Spleen (tissue), 11 donors: ENCODE data around the gene OR2B2. TPM values are rescaled to one million over a fixed set of nuclear protein-coding genes. Genes with fewer than 3 reads are reported as not detected.

Experiments
- DNase-seq: peaks from one replicate; pipeline ENCODE4 v3.0.0-alpha.2; 2020
- H3K27ac ChIP-seq, 8 donors: fragments of 200-600 bp; sonication (generic) in 7 of 8; 1 replicate in 4 of 8; 2 replicates in 4 of 8; pipeline versions ENCODE4 v1.5.0 to v1.8.0; 2016 to 2021; ENCODE audit warnings: inconsistent platforms in 4 of 8, mild to moderate bottlenecking in 4 of 8, moderate library complexity in 1 of 8
- H3K27me3 ChIP-seq, 7 donors: fragments of 200-600 bp; sonication (generic) in 6 of 7; replicated peaks in 1 of 7; 1 replicate in 4 of 7; 2 replicates in 3 of 7; pipeline versions ENCODE4 v1.5.0 to v1.8.0; 2016 to 2021; ENCODE audit warnings: inconsistent platforms in 3 of 7, mild to moderate bottlenecking in 1 of 7
- H3K36me3 ChIP-seq, 6 donors: fragments of 200-600 bp; sonication (generic) in 5 of 6; 1 replicate in 4 of 6; 2 replicates in 2 of 6; pipeline versions ENCODE4 v1.5.0 to v1.8.0; 2016 to 2021; ENCODE audit warnings: inconsistent platforms in 2 of 6
- H3K4me1 ChIP-seq, 6 donors: fragments of 200-600 bp; sonication (generic) in 5 of 6; 1 replicate in 3 of 6; 2 replicates in 3 of 6; pipeline versions ENCODE4 v1.5.0 to v1.8.0; 2016 to 2021; ENCODE audit warnings: inconsistent platforms in 3 of 6
- H3K4me3 ChIP-seq, 8 donors: fragments of 200-600 bp; sonication (generic) in 7 of 8; 1 replicate in 4 of 8; 2 replicates in 4 of 8; pipeline versions ENCODE4 v1.5.0 to v1.8.0; 2016 to 2021; ENCODE audit warnings: inconsistent platforms in 4 of 8, mild to moderate bottlenecking in 4 of 8, moderate library complexity in 2 of 8
- H3K9me3 ChIP-seq, 8 donors: fragments of 200-600 bp; sonication (generic) in 7 of 8; 1 replicate in 4 of 8; 2 replicates in 4 of 8; pipeline versions ENCODE4 v1.5.0 to v1.8.0; 2016 to 2021; ENCODE audit warnings: inconsistent platforms in 4 of 8
- POLR2A ChIP-seq, 3 donors: fragments of 450-650 bp; IDR thresholded peaks; one replicate each; pipeline ENCODE4 v1.5.1; 2017; ENCODE audit warnings: antibody characterized with exemption in 3 of 3, mild to moderate bottlenecking in 1 of 3
- POLR2AphosphoS5 ChIP-seq, 3 donors: sonication (generic); formaldehyde crosslinking; IDR thresholded peaks; one replicate each; pipeline ENCODE4 v1.5.1; 2017; ENCODE audit warnings: antibody characterized with exemption in 3 of 3
- WGBS, 5 donors: extraction: QIAGEN DNeasy Blood & Tissue Kit in 3 of 5; methylation state at CpG; one replicate each; pipeline versions ENCODE4 v1.1.5 to v1.1.7; 2013 to 2018; 5-methylcytosine and 5-hydroxymethylcytosine counted together
- intact Hi-C: fragments of 100-400 bp; cut with DNase I; formaldehyde crosslinking; loops from one replicate; pipeline ENCODE4 v1.15.0; 2023; ENCODE audit warnings: low total_unique reads
- polyA plus RNA-seq, 3 donors: library from polyadenylated mRNA; stranded (reverse); fragments of 200-250 nt; gene quantifications; one replicate each; pipeline ENCODE4 v1.2.1, GENCODE V29; 2013
- total RNA-seq, 7 donors: library from RNA; depleted of rRNA in 3 of 7; stranded (reverse); fragments of >200 nt in 3 of 7; fragmentation: NEBNext Ultra II Directional in 4 of 7; extraction: Animal tissue kit (Norgen Biotek cat#: 25700) in 4 of 7; gene quantifications; one replicate each; pipeline versions ENCODE4 v1.1.0 to v1.2.1, GENCODE V29; 2016 to 2021
- TF ChIP-seq, protein P1 (sequence below), 11 experiments: fragments of 200-600 bp in 7 of 11; fragments of 450-650 bp in 4 of 11; sonication (generic) in 4 of 11; IDR thresholded peaks in 8 of 11; conservative IDR thresholded peaks in 3 of 11; 1 replicate in 7 of 11; 2 replicates in 4 of 11; pipeline versions ENCODE4 v1.4.0 to v1.8.0; 2016 to 2021; ENCODE audit warnings: antibody characterized with exemption in 11 of 11, inconsistent platforms in 4 of 11, mild to moderate bottlenecking in 1 of 11
- donor health status: healthy with polysubstance abuse.
- donor health status: DM: no; HTN: no; CAD: no; lungs with moderate emphysema.
- donor health status: DM: no; HTN: no; CAD: no.
- donor health status: Bipolar disorder and iron deficiency.
- donor health status: healthy.
- donor health status: DM: no; HTN: no; CAD: no.
- donor health status: DM: yes; HTN: yes; CAD: no.

The OR2B2 gene
- total and polyA plus RNA-seq, 10 donors: not detected

DNA sequence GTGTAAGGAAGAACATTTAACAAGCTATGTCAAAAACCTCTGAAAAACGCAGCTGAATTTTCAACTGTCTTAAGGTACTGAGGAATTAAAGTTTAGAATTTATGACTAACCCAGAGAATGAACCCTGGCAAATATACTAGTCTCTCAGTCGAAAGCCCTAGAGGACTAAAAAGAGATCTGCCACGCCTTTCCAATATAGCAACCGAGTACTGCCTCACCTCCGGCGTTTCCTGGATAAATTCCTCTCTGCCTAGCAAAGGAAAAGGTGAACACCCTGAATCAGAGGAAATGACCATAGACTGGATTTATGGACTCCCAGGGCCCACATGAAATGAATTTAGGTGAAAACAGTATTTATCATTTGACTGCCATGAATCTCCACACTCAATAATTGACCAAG is 12.0 kb upstream of the OR2B2 start:
- TF ChIP-seq POLR2AphosphoS5 (IDR thresholded peaks at IDR 0.05): no peak
- H3K9me3 ChIP-seq: peaks cover 0 to 9% (median 2%) of the 10 kb centered on the region in 8 donors
- intact Hi-C loops: no loop called here
- no peak for DNase-seq
- no peak overlapping the region for H3K4me3 ChIP-seq
- H3K4me1 ChIP-seq: no peaks in the 10 kb centered on the region
- peaks cover 0 to 19% (median 0%) of the 10 kb centered on the region in 7 donors for H3K27me3 ChIP-seq
- 81 to 94% (median 87%) methylated on average over 6 of the region's 6 CpGs for WGBS, 5 donors
- H3K27ac ChIP-seq: no peak overlapping the region
- H3K36me3 ChIP-seq: no peaks in the 10 kb centered on the region

DNA sequence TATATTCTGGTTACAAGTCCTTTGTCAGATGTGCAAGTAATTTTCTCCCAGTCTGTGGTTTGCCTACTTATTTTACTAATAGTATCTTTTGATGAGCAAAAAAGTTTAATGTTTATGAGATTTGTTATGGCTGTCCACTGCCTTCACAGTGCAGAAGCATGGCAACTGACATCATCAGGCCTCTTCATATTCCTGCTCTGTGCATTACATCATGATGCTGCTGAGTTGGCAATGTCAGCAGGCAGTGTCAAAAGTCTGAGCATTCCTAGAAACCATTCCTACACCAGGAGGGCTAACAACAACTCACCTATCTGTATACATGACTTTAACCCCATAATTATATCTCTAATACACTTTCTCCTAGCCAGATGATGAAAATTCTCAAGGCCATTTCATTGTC is 10.8 kb upstream of the OR2B2 start:
- no peaks in the 10 kb centered on the region for H3K9me3 ChIP-seq
- H3K4me3 ChIP-seq: no peak overlapping the region
- TF ChIP-seq, protein P1, sequence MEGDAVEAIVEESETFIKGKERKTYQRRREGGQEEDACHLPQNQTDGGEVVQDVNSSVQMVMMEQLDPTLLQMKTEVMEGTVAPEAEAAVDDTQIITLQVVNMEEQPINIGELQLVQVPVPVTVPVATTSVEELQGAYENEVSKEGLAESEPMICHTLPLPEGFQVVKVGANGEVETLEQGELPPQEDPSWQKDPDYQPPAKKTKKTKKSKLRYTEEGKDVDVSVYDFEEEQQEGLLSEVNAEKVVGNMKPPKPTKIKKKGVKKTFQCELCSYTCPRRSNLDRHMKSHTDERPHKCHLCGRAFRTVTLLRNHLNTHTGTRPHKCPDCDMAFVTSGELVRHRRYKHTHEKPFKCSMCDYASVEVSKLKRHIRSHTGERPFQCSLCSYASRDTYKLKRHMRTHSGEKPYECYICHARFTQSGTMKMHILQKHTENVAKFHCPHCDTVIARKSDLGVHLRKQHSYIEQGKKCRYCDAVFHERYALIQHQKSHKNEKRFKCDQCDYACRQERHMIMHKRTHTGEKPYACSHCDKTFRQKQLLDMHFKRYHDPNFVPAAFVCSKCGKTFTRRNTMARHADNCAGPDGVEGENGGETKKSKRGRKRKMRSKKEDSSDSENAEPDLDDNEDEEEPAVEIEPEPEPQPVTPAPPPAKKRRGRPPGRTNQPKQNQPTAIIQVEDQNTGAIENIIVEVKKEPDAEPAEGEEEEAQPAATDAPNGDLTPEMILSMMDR (IDR thresholded peaks at IDR 0.05 in 8 of 11, conservative IDR thresholded peaks at IDR 0.05 in 3 of 11): no peak
- TF ChIP-seq POLR2AphosphoS5 (IDR thresholded peaks at IDR 0.05): no peak
- no peak for TF ChIP-seq POLR2A (IDR thresholded peaks at IDR 0.05)
- intact Hi-C loops: no loop called here
- DNase-seq: no peak
- peaks cover 0 to 15% (median 0%) of the 10 kb centered on the region in 7 donors for H3K27me3 ChIP-seq
- no peak overlapping the region for H3K27ac ChIP-seq
- no peaks in the 10 kb centered on the region for H3K36me3 ChIP-seq
- H3K4me1 ChIP-seq: no peaks in the 10 kb centered on the region

DNA sequence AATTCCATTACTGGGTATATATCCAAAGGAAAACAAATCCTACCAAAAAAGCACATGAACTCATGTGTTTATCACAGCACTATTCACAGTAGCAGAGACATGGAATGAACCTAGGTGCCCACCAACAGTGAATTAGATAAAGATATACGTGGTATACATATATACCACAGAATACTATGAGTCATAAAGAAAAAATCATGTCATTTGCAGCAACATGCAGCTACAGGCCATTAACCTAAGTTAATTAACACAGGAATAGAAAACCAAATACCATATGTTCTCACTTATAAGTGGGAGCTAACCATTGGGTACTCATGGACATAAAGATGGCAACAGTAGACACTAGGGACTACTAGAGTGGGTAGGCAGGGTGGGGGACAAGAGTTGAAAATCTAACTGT is 4.2 kb downstream of the OR2B2 start:
- H3K4me3 ChIP-seq: no peak overlapping the region
- H3K9me3 ChIP-seq: no peaks in the 10 kb centered on the region
- intact Hi-C loops: no loop called here
- DNase-seq: no peak
- no peak overlapping the region for H3K27ac ChIP-seq
- TF ChIP-seq POLR2AphosphoS5 (IDR thresholded peaks at IDR 0.05): no peak
- TF ChIP-seq, protein P1 (IDR thresholded peaks at IDR 0.05 in 8 of 11, conservative IDR thresholded peaks at IDR 0.05 in 3 of 11): no peak
- no peak for TF ChIP-seq POLR2A (IDR thresholded peaks at IDR 0.05)
- H3K4me1 ChIP-seq: peaks cover 0 to 8% (median 6%) of the 10 kb centered on the region in 6 donors
- no peaks in the 10 kb centered on the region for H3K27me3 ChIP-seq
- WGBS, 5 donors: 59 to 73% (median 68%) methylated on average over 1 of the region's 1 CpG
- no peaks in the 10 kb centered on the region for H3K36me3 ChIP-seq

DNA sequence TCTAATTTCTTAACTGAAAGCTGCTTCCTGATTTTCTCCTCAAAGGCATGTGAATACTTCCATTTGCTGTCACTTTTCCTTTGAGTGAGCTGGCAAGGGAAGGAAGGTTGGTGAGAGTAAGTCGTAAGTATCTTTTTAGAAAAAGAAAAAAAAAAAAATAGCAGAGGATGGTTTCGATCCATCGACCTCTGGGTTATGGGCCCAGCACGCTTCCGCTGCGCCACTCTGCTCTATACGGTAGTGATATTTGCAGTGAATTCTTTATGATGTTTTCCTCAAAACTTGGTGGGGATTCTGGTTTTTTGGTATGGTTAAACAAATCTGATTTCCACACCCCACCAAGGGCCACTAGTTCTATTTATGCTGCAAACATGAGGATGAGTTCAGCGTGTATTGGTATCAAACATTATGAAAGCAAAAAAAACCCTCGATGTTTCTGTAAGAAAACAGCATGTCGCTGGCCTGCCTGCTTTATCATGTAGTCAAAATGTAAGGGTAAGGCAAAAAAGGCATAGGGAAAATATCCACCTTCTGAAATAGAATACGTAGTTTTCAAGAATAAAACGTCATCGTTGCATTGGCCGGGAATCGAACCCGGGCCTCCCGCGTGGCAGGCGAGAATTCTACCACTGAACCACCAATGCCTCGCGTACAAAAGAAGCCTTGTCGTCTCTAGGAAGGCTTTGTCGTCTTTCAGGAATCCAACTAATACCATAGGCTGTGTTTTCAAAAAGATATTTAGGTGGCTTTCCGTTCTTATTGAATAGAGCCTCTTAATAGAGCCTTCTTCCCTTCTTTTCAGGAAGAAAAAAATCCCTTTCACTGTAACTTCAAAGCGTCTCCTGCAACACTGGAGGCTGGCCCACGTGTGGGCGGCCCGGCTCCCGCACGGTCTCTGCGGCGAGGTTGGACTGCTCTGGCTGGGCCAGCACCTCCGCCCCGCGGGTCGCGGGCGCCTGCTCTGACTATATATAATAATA is 9.6 kb downstream of the OR2B2 start:
- 0 to 18% (median 1%) methylated on average over 38 of the region's 38 CpGs for WGBS, 5 donors
- Histone ChIP-seq H3K4me1 (peaks cover 0 to 16% (median 9%) of the 10 kb centered on the region in 6 donors), H3K36me3 (no peaks in the 10 kb centered on the region), H3K9me3 (no peaks in the 10 kb centered on the region), H3K4me3 (peak overlapping the region; percentile 33 to 73 (median 52)), H3K27ac (peak overlapping the region; percentile 67 to 90 (median 86)), H3K27me3 (no peaks in the 10 kb centered on the region)
- TF ChIP-seq POLR2A (IDR thresholded peaks at IDR 0.05) (no peak), POLR2AphosphoS5 (IDR thresholded peaks at IDR 0.05) (peak; percentile 14 to 47 (median 41))
- TF ChIP-seq, protein P1 (IDR thresholded peaks at IDR 0.05 in 8 of 11, conservative IDR thresholded peaks at IDR 0.05 in 3 of 11): no peak
- intact Hi-C loops: no loop called here
- DNase-seq: peak; percentile 91
